ENCODE data around the gene TEX9.

TEX9 gene

DNA sequence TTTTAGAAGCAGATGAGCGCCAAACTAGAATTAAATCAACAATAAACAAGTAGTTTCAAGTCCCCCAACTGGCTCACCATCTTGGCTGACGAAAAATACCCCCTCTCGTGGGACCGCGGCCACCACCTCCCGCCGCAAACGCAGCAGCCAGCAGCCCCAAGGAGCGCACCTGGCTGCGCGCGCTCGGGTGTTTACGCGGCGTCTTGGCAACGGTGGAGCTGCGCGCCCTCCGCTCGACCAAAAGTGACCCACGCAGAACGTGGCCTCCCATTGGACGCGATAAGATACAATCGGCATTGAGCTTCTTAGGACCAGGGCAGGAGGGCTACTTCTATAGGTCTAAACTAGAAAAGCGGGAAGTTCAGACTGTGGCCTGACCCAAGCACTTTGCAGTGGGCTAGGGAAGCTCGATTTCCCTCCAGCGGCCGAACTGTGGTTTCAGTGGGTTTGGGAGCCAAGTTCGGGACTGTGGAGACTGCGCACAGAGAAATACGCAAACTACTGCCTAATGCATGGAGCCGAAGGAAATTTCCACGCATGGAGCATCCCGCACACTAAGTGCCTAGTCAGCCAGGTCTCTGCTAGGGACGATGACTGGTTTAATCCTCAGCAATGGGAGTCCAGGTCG is 99.8 kb downstream of the TEX9 start, which contains the start of gene MNS1:
Gene MNS1, minus strand, starts transcription at position 245 of the 628 bp plus-strand sequence. Its CDS starts 165 bp downstream, at position 80.
- Histone ChIP-seq H3K4me3 (peak within 1 kb of the TSS; percentile 87), H3K27ac (peak within 1 kb of the TSS in 1 of 2 donors; percentile 11)
- peak; percentile 89 for DNase-seq (ENCODE audit: low spot score)
- TF ChIP-seq, protein P1, sequence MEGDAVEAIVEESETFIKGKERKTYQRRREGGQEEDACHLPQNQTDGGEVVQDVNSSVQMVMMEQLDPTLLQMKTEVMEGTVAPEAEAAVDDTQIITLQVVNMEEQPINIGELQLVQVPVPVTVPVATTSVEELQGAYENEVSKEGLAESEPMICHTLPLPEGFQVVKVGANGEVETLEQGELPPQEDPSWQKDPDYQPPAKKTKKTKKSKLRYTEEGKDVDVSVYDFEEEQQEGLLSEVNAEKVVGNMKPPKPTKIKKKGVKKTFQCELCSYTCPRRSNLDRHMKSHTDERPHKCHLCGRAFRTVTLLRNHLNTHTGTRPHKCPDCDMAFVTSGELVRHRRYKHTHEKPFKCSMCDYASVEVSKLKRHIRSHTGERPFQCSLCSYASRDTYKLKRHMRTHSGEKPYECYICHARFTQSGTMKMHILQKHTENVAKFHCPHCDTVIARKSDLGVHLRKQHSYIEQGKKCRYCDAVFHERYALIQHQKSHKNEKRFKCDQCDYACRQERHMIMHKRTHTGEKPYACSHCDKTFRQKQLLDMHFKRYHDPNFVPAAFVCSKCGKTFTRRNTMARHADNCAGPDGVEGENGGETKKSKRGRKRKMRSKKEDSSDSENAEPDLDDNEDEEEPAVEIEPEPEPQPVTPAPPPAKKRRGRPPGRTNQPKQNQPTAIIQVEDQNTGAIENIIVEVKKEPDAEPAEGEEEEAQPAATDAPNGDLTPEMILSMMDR (IDR thresholded peaks at IDR 0.05): no peak

GRCh38 chr15:56467616-56468015 is 102.4 kb downstream of the TEX9 start:
- no peak for DNase-seq (ENCODE audit: low spot score)
- TF ChIP-seq, protein P1 (IDR thresholded peaks at IDR 0.05): no peak
- H3K27ac ChIP-seq: no peak overlapping the region
- no peak overlapping the region for H3K4me3 ChIP-seq

DNA sequence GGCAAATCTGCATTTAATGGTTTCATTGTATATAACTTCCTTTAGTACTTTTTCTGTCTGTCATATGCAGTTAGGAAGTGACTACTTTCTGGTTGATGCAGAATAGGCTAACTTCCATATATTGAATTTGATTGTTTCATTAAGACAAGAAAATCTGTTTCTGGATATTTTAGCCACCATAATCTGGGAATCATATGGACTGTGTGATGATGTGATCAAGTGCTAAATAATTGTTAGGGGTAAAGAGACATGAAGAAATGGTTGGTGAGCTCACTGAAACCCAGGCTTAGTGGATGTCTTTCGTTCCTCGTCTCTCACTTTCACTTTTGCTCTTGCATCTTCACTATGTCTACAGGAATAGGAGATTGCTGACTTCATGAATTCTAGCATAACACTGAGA is 103.2 kb downstream of the TEX9 start:
- Histone ChIP-seq H3K4me3 (peak overlapping the region; percentile 60), H3K27ac (peak overlapping the region in 1 of 2 donors; percentile 11)
- no peak for DNase-seq (ENCODE audit: low spot score)
- TF ChIP-seq, protein P1 (IDR thresholded peaks at IDR 0.05): no peak

DNA sequence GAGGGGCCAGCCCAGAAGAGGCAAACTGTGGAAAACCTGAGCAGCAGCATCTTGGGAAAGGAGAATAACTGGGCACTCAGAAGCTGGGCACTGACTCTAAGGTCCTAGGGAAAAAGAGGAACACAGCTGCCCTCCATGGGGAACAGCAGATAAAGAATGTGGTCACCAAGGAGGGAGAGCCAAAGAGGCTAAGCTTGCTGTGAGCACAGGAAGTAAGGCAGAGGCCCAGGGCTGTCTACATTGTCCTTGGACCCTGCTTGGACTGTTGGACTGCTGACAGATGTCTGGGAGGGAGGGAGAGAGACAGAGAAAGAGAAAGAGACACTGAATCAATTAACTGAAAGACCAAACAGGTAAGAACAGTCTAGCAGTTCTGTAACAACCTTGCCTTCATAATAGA is 104.3 kb downstream of the TEX9 start:
- no peak overlapping the region for H3K27ac ChIP-seq
- TF ChIP-seq, protein P1 (IDR thresholded peaks at IDR 0.05): no peak
- DNase-seq (ENCODE audit: low spot score): no peak
- H3K4me3 ChIP-seq: no peak overlapping the region

DNA sequence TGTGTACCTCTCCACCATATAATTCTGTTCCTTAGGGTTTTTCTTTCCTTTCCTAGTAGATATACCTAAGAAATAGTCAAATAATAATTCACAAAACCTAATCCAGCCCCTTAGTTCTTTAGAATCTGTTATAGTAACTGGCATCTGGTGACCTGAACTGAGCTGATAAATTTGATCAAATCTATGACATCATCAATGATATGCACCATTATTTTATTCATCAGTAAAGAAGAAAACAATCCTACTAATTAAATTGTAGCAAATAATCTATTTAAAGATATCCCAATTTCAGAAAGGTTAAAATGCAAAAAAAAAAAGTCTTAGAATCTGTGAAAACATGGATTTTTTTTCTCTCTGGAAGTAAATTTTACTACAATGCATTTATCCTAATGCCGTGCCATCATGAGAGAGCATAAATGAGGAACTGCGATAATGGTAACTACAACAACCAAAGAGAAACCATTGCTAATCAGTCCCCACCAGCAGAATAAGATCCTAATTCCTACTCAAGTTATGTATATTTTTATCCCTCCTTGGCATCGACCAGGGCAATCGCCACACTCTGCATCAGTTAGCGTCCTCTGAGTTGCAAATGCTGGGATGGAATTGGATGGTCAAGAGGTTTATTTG is 106.3 kb downstream of the TEX9 start:
- Histone ChIP-seq H3K4me3 (no peak overlapping the region), H3K27ac (no peak overlapping the region)
- DNase-seq (ENCODE audit: low spot score): no peak
- TF ChIP-seq, protein P1 (IDR thresholded peaks at IDR 0.05): no peak

- no peak overlapping the region for H3K4me3 ChIP-seq
- TF ChIP-seq, protein P1 (IDR thresholded peaks at IDR 0.05): no peak
- DNase-seq (ENCODE audit: low spot score): no peak
- no peak overlapping the region for H3K27ac ChIP-seq
Measured at GRCh38 chr15:56472278-56472677, 107.1 kb downstream of the TEX9 start.

DNA sequence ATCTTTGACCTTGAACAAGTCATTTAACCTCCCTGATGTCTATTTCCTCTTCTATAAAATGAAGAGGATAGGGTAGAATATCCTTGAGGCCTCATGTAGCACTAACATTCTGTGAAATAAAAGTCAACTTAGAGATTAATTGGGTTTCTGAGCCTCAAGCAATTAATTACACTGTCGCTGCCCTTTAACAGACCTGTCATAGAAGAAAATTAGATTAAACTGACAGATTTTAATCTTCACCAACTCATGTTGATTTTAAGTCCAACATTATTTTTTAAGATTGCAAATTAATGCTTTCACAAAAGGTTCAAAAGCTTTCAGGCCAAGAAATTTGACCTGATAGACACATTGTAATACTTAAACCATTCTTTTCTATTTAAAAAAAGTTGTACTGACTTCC is 107.8 kb downstream of the TEX9 start:
- no peak for DNase-seq (ENCODE audit: low spot score)
- Histone ChIP-seq H3K4me3 (no peak overlapping the region), H3K27ac (no peak overlapping the region)
- TF ChIP-seq, protein P1 (IDR thresholded peaks at IDR 0.05): no peak
